ENCODE data around the gene SLC14A1. TPM values are rescaled to one million over a fixed set of nuclear protein-coding genes. Genes with fewer than 3 reads are reported as not detected.

Gene SLC14A1
- total RNA-seq, 1 donor from 2014 or later = not detected

DNA sequence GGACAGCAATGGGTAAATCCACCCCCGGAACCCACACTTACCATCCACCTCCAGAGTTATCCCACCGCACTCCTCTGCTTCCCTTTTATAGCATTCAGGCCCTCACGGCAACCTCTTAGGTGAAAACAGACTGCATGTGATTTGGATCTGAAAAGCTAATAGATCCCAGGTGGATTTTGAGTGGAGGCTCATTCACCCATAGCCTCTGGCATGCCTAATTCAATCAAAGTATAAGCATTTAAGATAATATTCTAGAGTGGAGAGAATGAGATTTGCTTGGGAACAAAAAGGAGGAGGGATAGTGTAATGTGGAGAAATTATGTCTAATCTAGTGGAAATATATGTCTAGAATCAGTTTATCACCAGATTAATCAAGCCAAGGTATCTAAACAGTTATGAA lies 17.1 kb downstream of the SLC14A1 start:
- H3K4me1 ChIP-seq (ENCODE audit: insufficient read depth, low read length) = no peaks in the 10 kb centered on the region

DNA sequence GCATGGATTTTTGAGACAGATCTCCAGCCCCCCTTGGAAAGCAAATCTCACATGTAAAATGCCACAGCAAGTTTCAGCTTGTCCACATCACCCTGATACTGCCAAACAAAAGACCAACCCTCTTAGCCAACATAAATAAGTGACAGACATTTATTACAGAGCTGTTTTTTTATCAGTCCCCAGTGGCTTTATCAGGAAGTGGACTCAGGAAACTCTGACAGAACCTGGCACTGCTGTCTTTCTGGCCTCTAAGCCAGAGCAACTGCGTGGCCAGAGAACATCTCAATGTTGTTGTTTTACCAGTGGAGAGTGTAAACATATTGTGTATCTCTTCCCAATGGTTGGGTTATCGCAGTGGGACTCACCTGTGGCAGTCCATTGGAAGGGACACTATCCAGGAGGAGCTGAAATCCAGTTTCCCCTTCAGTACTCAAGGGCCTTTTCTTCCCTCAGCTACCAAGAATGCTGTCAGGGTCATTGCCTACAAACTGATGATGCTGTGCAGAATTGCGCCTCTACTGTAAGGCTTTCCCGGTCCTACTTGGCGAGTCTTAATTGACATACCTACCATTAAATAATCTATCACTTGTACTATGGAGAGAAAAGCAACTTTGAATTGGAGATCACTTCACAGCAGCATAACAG lies 22.0 kb downstream of the SLC14A1 start:
- H3K27ac Mint-ChIP-seq (ENCODE audit: unreplicated experiment) = no peak overlapping the region
- Histone ChIP-seq H3K4me3 (ENCODE audit: insufficient read depth, low read depth, low read length) (no peak overlapping the region), H3K27me3 (ENCODE audit: insufficient read depth, low read length) (no peaks in the 10 kb centered on the region), H3K9ac (ENCODE audit: low read length) (no peak overlapping the region), H3K4me1 (ENCODE audit: insufficient read depth, low read length) (no peaks in the 10 kb centered on the region), H4K20me1 (ENCODE audit: insufficient read depth, low read length) (no peaks in the 10 kb centered on the region), H3K79me2 (ENCODE audit: insufficient read depth, low read length) (no peaks in the 10 kb centered on the region), H3K27ac (ENCODE audit: low read depth, low read length) (no peak overlapping the region), H3K9me3 (ENCODE audit: insufficient read depth, low read depth, low read length) (no peaks in the 10 kb centered on the region), H3K36me3 (ENCODE audit: insufficient read depth, low read length) (no peaks in the 10 kb centered on the region), H3K4me2 (ENCODE audit: low read length) (no peak overlapping the region), H2AFZ (ENCODE audit: low read depth, low read length) (no peak overlapping the region)
- TF ChIP-seq EZH2 (IDR thresholded peaks at IDR 0.05; ENCODE audit: insufficient read depth, low read length) = no peak
- TF ChIP-seq, protein P1, sequence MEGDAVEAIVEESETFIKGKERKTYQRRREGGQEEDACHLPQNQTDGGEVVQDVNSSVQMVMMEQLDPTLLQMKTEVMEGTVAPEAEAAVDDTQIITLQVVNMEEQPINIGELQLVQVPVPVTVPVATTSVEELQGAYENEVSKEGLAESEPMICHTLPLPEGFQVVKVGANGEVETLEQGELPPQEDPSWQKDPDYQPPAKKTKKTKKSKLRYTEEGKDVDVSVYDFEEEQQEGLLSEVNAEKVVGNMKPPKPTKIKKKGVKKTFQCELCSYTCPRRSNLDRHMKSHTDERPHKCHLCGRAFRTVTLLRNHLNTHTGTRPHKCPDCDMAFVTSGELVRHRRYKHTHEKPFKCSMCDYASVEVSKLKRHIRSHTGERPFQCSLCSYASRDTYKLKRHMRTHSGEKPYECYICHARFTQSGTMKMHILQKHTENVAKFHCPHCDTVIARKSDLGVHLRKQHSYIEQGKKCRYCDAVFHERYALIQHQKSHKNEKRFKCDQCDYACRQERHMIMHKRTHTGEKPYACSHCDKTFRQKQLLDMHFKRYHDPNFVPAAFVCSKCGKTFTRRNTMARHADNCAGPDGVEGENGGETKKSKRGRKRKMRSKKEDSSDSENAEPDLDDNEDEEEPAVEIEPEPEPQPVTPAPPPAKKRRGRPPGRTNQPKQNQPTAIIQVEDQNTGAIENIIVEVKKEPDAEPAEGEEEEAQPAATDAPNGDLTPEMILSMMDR (IDR thresholded peaks at IDR 0.05; ENCODE audit: insufficient read depth, low read depth, low read length) = no peak
- peaks cover 1% of the 10 kb centered on the region for H3K4me1 Mint-ChIP-seq (ENCODE audit: low read depth, unreplicated experiment)
- H3K27me3 Mint-ChIP-seq (ENCODE audit: low read depth, unreplicated experiment) = peaks cover 6% of the 10 kb centered on the region
- DNase-seq (ENCODE audit: low read depth) (no peak), FAIRE-seq (no peak)
- H3K4me3 Mint-ChIP-seq (ENCODE audit: unreplicated experiment) = no peak overlapping the region
- H3K36me3 Mint-ChIP-seq (ENCODE audit: low read depth, unreplicated experiment) = no peaks in the 10 kb centered on the region
- H3K9me3 Mint-ChIP-seq (ENCODE audit: unreplicated experiment) = peaks cover 2% of the 10 kb centered on the region

More for the DNA sequence above, 17.1 kb downstream of the SLC14A1 start:
- H3K27me3 Mint-ChIP-seq (ENCODE audit: low read depth, unreplicated experiment) = peaks cover 19% of the 10 kb centered on the region
- Histone ChIP-seq H4K20me1 (ENCODE audit: insufficient read depth, low read length) (no peaks in the 10 kb centered on the region), H3K79me2 (ENCODE audit: insufficient read depth, low read length) (no peaks in the 10 kb centered on the region), H2AFZ (ENCODE audit: low read depth, low read length) (no peak overlapping the region), H3K4me3 (ENCODE audit: insufficient read depth, low read depth, low read length) (no peak overlapping the region), H3K9me3 (ENCODE audit: insufficient read depth, low read depth, low read length) (no peaks in the 10 kb centered on the region), H3K36me3 (ENCODE audit: insufficient read depth, low read length) (no peaks in the 10 kb centered on the region), H3K27ac (ENCODE audit: low read depth, low read length) (no peak overlapping the region), H3K27me3 (ENCODE audit: insufficient read depth, low read length) (no peaks in the 10 kb centered on the region), H3K4me2 (ENCODE audit: low read length) (no peak overlapping the region), H3K9ac (ENCODE audit: low read length) (no peak overlapping the region)
- no peaks in the 10 kb centered on the region for H3K36me3 Mint-ChIP-seq (ENCODE audit: low read depth, unreplicated experiment)
- H3K4me1 Mint-ChIP-seq (ENCODE audit: low read depth, unreplicated experiment) = no peaks in the 10 kb centered on the region
- H3K9me3 Mint-ChIP-seq (ENCODE audit: unreplicated experiment) = peaks cover 2% of the 10 kb centered on the region
- DNase-seq (ENCODE audit: low read depth) (no peak), FAIRE-seq (no peak)
- no peak overlapping the region for H3K27ac Mint-ChIP-seq (ENCODE audit: unreplicated experiment)
- H3K4me3 Mint-ChIP-seq (ENCODE audit: unreplicated experiment) = no peak overlapping the region
- TF ChIP-seq, protein P1 (IDR thresholded peaks at IDR 0.05; ENCODE audit: insufficient read depth, low read depth, low read length) = no peak
- TF ChIP-seq EZH2 (IDR thresholded peaks at IDR 0.05; ENCODE audit: insufficient read depth, low read length) = no peak

DNA sequence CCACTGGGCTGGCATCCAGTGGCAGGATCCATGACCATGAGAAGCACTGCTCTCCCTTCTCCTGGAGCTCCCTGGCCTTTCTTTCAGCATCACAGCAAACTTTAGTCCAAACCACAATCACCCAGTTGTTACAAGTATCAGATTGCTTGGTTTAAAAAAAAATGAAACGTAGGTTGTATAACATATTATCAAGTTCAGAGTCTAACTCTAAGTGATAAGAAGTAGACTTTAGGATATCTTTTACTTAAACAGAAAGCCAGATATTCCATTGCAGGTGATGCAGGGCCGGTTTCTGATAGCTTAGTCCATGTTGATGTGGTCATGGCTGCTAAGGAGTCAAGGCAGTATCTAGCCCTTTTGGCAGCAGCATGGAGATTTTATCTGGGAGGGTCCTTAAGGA lies 24.5 kb downstream of the SLC14A1 start:
- H3K4me1 Mint-ChIP-seq (ENCODE audit: low read depth, unreplicated experiment) = peaks cover 1% of the 10 kb centered on the region
- Histone ChIP-seq H3K27ac (ENCODE audit: low read depth, low read length) (no peak overlapping the region), H3K36me3 (ENCODE audit: insufficient read depth, low read length) (no peaks in the 10 kb centered on the region), H3K4me2 (ENCODE audit: low read length) (no peak overlapping the region), H3K27me3 (ENCODE audit: insufficient read depth, low read length) (no peaks in the 10 kb centered on the region), H3K4me3 (ENCODE audit: insufficient read depth, low read depth, low read length) (no peak overlapping the region), H3K9me3 (ENCODE audit: insufficient read depth, low read depth, low read length) (no peaks in the 10 kb centered on the region), H3K79me2 (ENCODE audit: insufficient read depth, low read length) (no peaks in the 10 kb centered on the region), H4K20me1 (ENCODE audit: insufficient read depth, low read length) (no peaks in the 10 kb centered on the region), H3K4me1 (ENCODE audit: insufficient read depth, low read length) (no peaks in the 10 kb centered on the region), H2AFZ (ENCODE audit: low read depth, low read length) (no peak overlapping the region), H3K9ac (ENCODE audit: low read length) (no peak overlapping the region)
- FAIRE-seq (no peak), DNase-seq (ENCODE audit: low read depth) (no peak)
- H3K36me3 Mint-ChIP-seq (ENCODE audit: low read depth, unreplicated experiment) = no peaks in the 10 kb centered on the region
- H3K27me3 Mint-ChIP-seq (ENCODE audit: low read depth, unreplicated experiment) = peaks cover 2% of the 10 kb centered on the region
- no peak overlapping the region for H3K27ac Mint-ChIP-seq (ENCODE audit: unreplicated experiment)
- H3K9me3 Mint-ChIP-seq (ENCODE audit: unreplicated experiment) = peaks cover 2% of the 10 kb centered on the region
- no peak for TF ChIP-seq EZH2 (IDR thresholded peaks at IDR 0.05; ENCODE audit: insufficient read depth, low read length)
- TF ChIP-seq, protein P1 (IDR thresholded peaks at IDR 0.05; ENCODE audit: insufficient read depth, low read depth, low read length) = no peak
- no peak overlapping the region for H3K4me3 Mint-ChIP-seq (ENCODE audit: unreplicated experiment)
